Measurements from ENCODE around the gene DDX23. TPM values are rescaled to one million over a fixed set of nuclear protein-coding genes. Genes with fewer than 3 reads are reported as not detected.

The DDX23 gene
- total RNA-seq, 1 experiment from 2014 or later = 107 TPM

DNA sequence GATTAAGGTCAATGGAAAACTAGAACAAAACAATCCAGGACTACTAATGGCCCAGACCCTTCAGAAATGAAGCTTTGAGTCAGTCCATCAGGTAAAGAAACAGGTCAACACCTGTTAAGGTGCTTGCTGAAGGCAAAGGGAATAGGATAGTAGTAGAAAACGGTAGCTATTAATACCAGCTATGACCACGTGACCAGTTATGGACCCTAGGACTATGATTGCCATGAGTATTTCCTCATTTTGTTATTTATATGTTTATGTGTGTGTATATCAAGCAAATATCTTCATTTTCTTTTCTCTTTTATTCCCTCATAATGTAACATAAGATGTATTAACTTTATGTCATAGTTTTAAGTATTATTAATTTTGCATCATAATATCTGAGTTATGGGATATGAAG lies 47.7 kb upstream of the DDX23 start (continued):
- TF ChIP-seq, protein P1, sequence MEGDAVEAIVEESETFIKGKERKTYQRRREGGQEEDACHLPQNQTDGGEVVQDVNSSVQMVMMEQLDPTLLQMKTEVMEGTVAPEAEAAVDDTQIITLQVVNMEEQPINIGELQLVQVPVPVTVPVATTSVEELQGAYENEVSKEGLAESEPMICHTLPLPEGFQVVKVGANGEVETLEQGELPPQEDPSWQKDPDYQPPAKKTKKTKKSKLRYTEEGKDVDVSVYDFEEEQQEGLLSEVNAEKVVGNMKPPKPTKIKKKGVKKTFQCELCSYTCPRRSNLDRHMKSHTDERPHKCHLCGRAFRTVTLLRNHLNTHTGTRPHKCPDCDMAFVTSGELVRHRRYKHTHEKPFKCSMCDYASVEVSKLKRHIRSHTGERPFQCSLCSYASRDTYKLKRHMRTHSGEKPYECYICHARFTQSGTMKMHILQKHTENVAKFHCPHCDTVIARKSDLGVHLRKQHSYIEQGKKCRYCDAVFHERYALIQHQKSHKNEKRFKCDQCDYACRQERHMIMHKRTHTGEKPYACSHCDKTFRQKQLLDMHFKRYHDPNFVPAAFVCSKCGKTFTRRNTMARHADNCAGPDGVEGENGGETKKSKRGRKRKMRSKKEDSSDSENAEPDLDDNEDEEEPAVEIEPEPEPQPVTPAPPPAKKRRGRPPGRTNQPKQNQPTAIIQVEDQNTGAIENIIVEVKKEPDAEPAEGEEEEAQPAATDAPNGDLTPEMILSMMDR (IDR thresholded peaks at IDR 0.05) = no peak
- TF ChIP-seq TEAD1 (CRISPR knock-in tag; IDR thresholded peaks at IDR 0.05) = no peak

DNA sequence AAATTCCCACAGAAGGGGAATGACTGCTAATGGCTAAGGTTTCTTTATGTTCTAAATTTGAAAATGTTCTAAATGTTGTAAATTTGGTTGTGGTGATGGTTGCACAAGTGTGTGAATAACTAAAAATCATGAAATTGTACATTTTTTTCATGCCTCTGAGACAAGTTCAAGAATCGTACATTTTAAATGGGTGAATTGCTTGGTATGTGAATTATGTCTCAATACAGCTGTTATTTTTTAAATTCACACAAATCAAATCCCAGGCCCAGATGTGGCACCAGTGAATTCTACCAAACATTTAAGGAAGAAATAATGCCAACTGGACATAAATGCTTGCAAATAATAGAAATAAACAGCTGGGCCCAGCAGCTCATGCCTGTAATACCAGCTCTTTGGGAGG lies 42.3 kb upstream of the DDX23 start:
- H3K27ac Mint-ChIP-seq = no peak overlapping the region
- H3K9me3 Mint-ChIP-seq = no peaks in the 10 kb centered on the region
- POLR2A ChIA-PET = no interaction called here
- CTCF ChIA-PET = interaction anchor here (1.2 to 3.1 kb wide), 4 partner anchors 9 to 94 kb away, joined by 3 to 16 read pairs (median 6); a partner anchor contains a TSS
- no peak for DNase-seq (ENCODE audit: low spot score)
- peaks cover 7% of the 10 kb centered on the region for H3K4me1 Mint-ChIP-seq
- peaks cover 34% of the 10 kb centered on the region for H3K27me3 Mint-ChIP-seq (ENCODE audit: low read depth)
- no peaks in the 10 kb centered on the region for H3K36me3 Mint-ChIP-seq
- ATAC-seq = no peak
- H3K4me3 Mint-ChIP-seq = no peak overlapping the region
- TF ChIP-seq ZBTB21 (CRISPR knock-in tag; IDR thresholded peaks at IDR 0.05; ENCODE audit: borderline replicate concordance) (no peak), ZNF396 (CRISPR knock-in tag; IDR thresholded peaks at IDR 0.05; ENCODE audit: borderline replicate concordance) (no peak), JAZF1 (CRISPR knock-in tag; IDR thresholded peaks at IDR 0.05) (no peak), TCF7 (CRISPR knock-in tag; IDR thresholded peaks at IDR 0.05; ENCODE audit: low read depth) (no peak), MXD4 (CRISPR knock-in tag; IDR thresholded peaks at IDR 0.05; ENCODE audit: borderline replicate concordance) (no peak), ZNF219 (CRISPR knock-in tag; IDR thresholded peaks at IDR 0.05; ENCODE audit: borderline replicate concordance) (no peak), GABPB1 (CRISPR knock-in tag; IDR thresholded peaks at IDR 0.05) (no peak), SMAD3 (CRISPR knock-in tag; IDR thresholded peaks at IDR 0.05; ENCODE audit: borderline replicate concordance) (no peak), OVOL2 (CRISPR knock-in tag; IDR thresholded peaks at IDR 0.05; ENCODE audit: borderline replicate concordance) (no peak), CREM (CRISPR knock-in tag; IDR thresholded peaks at IDR 0.05) (no peak)
- TF ChIP-seq, protein P2, sequence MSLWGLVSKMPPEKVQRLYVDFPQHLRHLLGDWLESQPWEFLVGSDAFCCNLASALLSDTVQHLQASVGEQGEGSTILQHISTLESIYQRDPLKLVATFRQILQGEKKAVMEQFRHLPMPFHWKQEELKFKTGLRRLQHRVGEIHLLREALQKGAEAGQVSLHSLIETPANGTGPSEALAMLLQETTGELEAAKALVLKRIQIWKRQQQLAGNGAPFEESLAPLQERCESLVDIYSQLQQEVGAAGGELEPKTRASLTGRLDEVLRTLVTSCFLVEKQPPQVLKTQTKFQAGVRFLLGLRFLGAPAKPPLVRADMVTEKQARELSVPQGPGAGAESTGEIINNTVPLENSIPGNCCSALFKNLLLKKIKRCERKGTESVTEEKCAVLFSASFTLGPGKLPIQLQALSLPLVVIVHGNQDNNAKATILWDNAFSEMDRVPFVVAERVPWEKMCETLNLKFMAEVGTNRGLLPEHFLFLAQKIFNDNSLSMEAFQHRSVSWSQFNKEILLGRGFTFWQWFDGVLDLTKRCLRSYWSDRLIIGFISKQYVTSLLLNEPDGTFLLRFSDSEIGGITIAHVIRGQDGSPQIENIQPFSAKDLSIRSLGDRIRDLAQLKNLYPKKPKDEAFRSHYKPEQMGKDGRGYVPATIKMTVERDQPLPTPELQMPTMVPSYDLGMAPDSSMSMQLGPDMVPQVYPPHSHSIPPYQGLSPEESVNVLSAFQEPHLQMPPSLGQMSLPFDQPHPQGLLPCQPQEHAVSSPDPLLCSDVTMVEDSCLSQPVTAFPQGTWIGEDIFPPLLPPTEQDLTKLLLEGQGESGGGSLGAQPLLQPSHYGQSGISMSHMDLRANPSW (CRISPR knock-in tag; conservative IDR thresholded peaks at IDR 0.05; ENCODE audit: low read depth) = no peak
- TF ChIP-seq, protein P3, sequence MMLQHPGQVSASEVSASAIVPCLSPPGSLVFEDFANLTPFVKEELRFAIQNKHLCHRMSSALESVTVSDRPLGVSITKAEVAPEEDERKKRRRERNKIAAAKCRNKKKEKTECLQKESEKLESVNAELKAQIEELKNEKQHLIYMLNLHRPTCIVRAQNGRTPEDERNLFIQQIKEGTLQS (CRISPR knock-in tag; conservative IDR thresholded peaks at IDR 0.05) = no peak
- TF ChIP-seq, protein P4, sequence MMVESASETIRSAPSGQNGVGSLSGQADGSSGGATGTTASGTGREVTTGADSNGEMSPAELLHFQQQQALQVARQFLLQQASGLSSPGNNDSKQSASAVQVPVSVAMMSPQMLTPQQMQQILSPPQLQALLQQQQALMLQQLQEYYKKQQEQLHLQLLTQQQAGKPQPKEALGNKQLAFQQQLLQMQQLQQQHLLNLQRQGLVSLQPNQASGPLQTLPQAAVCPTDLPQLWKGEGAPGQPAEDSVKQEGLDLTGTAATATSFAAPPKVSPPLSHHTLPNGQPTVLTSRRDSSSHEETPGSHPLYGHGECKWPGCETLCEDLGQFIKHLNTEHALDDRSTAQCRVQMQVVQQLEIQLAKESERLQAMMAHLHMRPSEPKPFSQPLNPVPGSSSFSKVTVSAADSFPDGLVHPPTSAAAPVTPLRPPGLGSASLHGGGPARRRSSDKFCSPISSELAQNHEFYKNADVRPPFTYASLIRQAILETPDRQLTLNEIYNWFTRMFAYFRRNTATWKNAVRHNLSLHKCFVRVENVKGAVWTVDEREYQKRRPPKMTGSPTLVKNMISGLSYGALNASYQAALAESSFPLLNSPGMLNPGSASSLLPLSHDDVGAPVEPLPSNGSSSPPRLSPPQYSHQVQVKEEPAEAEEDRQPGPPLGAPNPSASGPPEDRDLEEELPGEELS (CRISPR knock-in tag; IDR thresholded peaks at IDR 0.05) = no peak
- TF ChIP-seq, protein P5, sequence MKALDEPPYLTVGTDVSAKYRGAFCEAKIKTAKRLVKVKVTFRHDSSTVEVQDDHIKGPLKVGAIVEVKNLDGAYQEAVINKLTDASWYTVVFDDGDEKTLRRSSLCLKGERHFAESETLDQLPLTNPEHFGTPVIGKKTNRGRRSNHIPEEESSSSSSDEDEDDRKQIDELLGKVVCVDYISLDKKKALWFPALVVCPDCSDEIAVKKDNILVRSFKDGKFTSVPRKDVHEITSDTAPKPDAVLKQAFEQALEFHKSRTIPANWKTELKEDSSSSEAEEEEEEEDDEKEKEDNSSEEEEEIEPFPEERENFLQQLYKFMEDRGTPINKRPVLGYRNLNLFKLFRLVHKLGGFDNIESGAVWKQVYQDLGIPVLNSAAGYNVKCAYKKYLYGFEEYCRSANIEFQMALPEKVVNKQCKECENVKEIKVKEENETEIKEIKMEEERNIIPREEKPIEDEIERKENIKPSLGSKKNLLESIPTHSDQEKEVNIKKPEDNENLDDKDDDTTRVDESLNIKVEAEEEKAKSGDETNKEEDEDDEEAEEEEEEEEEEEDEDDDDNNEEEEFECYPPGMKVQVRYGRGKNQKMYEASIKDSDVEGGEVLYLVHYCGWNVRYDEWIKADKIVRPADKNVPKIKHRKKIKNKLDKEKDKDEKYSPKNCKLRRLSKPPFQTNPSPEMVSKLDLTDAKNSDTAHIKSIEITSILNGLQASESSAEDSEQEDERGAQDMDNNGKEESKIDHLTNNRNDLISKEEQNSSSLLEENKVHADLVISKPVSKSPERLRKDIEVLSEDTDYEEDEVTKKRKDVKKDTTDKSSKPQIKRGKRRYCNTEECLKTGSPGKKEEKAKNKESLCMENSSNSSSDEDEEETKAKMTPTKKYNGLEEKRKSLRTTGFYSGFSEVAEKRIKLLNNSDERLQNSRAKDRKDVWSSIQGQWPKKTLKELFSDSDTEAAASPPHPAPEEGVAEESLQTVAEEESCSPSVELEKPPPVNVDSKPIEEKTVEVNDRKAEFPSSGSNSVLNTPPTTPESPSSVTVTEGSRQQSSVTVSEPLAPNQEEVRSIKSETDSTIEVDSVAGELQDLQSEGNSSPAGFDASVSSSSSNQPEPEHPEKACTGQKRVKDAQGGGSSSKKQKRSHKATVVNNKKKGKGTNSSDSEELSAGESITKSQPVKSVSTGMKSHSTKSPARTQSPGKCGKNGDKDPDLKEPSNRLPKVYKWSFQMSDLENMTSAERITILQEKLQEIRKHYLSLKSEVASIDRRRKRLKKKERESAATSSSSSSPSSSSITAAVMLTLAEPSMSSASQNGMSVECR (CRISPR knock-in tag; IDR thresholded peaks at IDR 0.05; ENCODE audit: borderline replicate concordance) = no peak
- TF ChIP-seq, protein P6, sequence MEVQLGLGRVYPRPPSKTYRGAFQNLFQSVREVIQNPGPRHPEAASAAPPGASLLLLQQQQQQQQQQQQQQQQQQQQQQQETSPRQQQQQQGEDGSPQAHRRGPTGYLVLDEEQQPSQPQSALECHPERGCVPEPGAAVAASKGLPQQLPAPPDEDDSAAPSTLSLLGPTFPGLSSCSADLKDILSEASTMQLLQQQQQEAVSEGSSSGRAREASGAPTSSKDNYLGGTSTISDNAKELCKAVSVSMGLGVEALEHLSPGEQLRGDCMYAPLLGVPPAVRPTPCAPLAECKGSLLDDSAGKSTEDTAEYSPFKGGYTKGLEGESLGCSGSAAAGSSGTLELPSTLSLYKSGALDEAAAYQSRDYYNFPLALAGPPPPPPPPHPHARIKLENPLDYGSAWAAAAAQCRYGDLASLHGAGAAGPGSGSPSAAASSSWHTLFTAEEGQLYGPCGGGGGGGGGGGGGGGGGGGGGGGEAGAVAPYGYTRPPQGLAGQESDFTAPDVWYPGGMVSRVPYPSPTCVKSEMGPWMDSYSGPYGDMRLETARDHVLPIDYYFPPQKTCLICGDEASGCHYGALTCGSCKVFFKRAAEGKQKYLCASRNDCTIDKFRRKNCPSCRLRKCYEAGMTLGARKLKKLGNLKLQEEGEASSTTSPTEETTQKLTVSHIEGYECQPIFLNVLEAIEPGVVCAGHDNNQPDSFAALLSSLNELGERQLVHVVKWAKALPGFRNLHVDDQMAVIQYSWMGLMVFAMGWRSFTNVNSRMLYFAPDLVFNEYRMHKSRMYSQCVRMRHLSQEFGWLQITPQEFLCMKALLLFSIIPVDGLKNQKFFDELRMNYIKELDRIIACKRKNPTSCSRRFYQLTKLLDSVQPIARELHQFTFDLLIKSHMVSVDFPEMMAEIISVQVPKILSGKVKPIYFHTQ (CRISPR knock-in tag; IDR thresholded peaks at IDR 0.05) = no peak
- TF ChIP-seq, protein P7, sequence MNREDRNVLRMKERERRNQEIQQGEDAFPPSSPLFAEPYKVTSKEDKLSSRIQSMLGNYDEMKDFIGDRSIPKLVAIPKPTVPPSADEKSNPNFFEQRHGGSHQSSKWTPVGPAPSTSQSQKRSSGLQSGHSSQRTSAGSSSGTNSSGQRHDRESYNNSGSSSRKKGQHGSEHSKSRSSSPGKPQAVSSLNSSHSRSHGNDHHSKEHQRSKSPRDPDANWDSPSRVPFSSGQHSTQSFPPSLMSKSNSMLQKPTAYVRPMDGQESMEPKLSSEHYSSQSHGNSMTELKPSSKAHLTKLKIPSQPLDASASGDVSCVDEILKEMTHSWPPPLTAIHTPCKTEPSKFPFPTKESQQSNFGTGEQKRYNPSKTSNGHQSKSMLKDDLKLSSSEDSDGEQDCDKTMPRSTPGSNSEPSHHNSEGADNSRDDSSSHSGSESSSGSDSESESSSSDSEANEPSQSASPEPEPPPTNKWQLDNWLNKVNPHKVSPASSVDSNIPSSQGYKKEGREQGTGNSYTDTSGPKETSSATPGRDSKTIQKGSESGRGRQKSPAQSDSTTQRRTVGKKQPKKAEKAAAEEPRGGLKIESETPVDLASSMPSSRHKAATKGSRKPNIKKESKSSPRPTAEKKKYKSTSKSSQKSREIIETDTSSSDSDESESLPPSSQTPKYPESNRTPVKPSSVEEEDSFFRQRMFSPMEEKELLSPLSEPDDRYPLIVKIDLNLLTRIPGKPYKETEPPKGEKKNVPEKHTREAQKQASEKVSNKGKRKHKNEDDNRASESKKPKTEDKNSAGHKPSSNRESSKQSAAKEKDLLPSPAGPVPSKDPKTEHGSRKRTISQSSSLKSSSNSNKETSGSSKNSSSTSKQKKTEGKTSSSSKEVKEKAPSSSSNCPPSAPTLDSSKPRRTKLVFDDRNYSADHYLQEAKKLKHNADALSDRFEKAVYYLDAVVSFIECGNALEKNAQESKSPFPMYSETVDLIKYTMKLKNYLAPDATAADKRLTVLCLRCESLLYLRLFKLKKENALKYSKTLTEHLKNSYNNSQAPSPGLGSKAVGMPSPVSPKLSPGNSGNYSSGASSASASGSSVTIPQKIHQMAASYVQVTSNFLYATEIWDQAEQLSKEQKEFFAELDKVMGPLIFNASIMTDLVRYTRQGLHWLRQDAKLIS (CRISPR knock-in tag; IDR thresholded peaks at IDR 0.05; ENCODE audit: borderline replicate concordance) = no peak

All from WTC11 (cell line).